GM23338 (cell line): ENCODE results near the gene RPL15. TPM values are rescaled to one million over a fixed set of nuclear protein-coding genes. Genes with fewer than 3 reads are reported as not detected.

Experiments
- ATAC-seq: fragments of 200-7000 bp; cut with Tn5 transposase; 3 replicates; pipeline ENCODE4 v1.9.1; 2020
- DNase-seq: peaks from one replicate; pipeline ENCODE4 v3.0.0-alpha.2; 2015; ENCODE audit warnings: low spot score
- H2AFZ ChIP-seq: fragments of 200-600 bp; sonication (generic); 2 replicates; pipeline ENCODE4 v1.8.0; 2016; ENCODE audit warnings: antibody characterized with exemption, mild to moderate bottlenecking, moderate library complexity
- H3F3A ChIP-seq: fragments of 200-600 bp; sonication (generic); replicated peaks from 2 replicates; pipeline ENCODE4 v1.8.0; 2017; ENCODE audit warnings: antibody characterized with exemption, mixed run types, low read depth
- H3K27ac ChIP-seq: fragments of 200-600 bp; sonication (generic); 2 replicates; pipeline ENCODE4 v1.6.1; 2016; ENCODE audit warnings: low read depth
- H3K27me3 ChIP-seq: fragments of 200-600 bp; sonication (generic); 2 replicates; pipeline ENCODE4 v1.8.0; 2016; ENCODE audit warnings: mild to moderate bottlenecking, mixed run types, moderate library complexity; ENCODE audit not compliant: insufficient read depth
- H3K36me3 ChIP-seq: fragments of 200-600 bp; sonication (generic); 2 replicates; pipeline ENCODE4 v1.8.0; 2016; ENCODE audit warnings: mild to moderate bottlenecking; ENCODE audit not compliant: insufficient read depth
- H3K4me1 ChIP-seq: fragments of 200-600 bp; sonication (generic); 2 replicates; pipeline ENCODE4 v1.8.0; 2016; ENCODE audit warnings: mild to moderate bottlenecking, moderate library complexity; ENCODE audit not compliant: insufficient read depth
- H3K4me2 ChIP-seq: fragments of 200-600 bp; sonication (generic); 2 replicates; pipeline ENCODE4 v1.7.1; 2017; ENCODE audit warnings: mixed run types
- H3K4me3 ChIP-seq: fragments of 200-600 bp; sonication (generic); 2 replicates; pipeline ENCODE4 v1.6.1; 2016; ENCODE audit warnings: mixed run types
- H3K79me2 ChIP-seq: fragments of 200-600 bp; sonication (generic); replicated peaks from 2 replicates; pipeline ENCODE4 v1.8.0; 2017; ENCODE audit warnings: mild to moderate bottlenecking; ENCODE audit not compliant: insufficient read depth
- H3K9me2 ChIP-seq: fragments of 200-600 bp; sonication (generic); 2 replicates; pipeline ENCODE4 v1.8.0; 2017; ENCODE audit not compliant: insufficient read depth
- H4K20me1 ChIP-seq: fragments of 200-600 bp; sonication (generic); replicated peaks from 2 replicates; pipeline ENCODE4 v1.8.0; 2017; ENCODE audit warnings: mild to moderate bottlenecking; ENCODE audit not compliant: insufficient read depth
- H3K27ac Mint-ChIP-seq: 2 replicates; pipeline ENCODE4 v1.8.0; 2020; ENCODE audit warnings: inconsistent platforms, mild to moderate bottlenecking, moderate library complexity, mixed read lengths
- H3K27me3 Mint-ChIP-seq: 3 replicates; pipeline ENCODE4 v1.8.0; 2022; ENCODE audit warnings: low read depth, mild to moderate bottlenecking, moderate library complexity, mixed read lengths, inconsistent platforms; ENCODE audit not compliant: insufficient read depth, poor library complexity
- H3K36me3 Mint-ChIP-seq: 3 replicates; pipeline ENCODE4 v1.8.0; 2021; ENCODE audit warnings: low read depth, mild to moderate bottlenecking, inconsistent platforms, moderate library complexity, mixed read lengths
- H3K4me1 Mint-ChIP-seq: 3 replicates; pipeline ENCODE4 v1.8.0; 2020; ENCODE audit warnings: mild to moderate bottlenecking, inconsistent platforms, mixed read lengths
- H3K4me3 Mint-ChIP-seq: 3 replicates; pipeline ENCODE4 v1.8.0; 2021; ENCODE audit warnings: moderate library complexity, mild to moderate bottlenecking, inconsistent platforms, mixed read lengths
- H3K9me3 Mint-ChIP-seq: 3 replicates; pipeline ENCODE4 v1.8.0; 2020; ENCODE audit warnings: moderate library complexity, mild to moderate bottlenecking, inconsistent platforms, mixed read lengths
- CREB1 ChIP-seq: fragments of 250-450 bp; sonication (Bioruptor Pico); IDR thresholded peaks from 2 replicates; pipeline ENCODE4 v1.5.0; 2020; ENCODE audit warnings: low read depth, mild to moderate bottlenecking, moderate library complexity
- CTCF ChIP-seq, 2 experiments: fragments of 200-600 bp in 1 of 2; sonication (generic) in 1 of 2; conservative IDR thresholded peaks; 2 replicates each; pipeline versions ENCODE4 v1.5.1 to v1.6.1; 2016 to 2017; ENCODE audit warnings: antibody characterized with exemption in 2 of 2, low read depth in 2 of 2, mild to moderate bottlenecking in 2 of 2, moderate library complexity in 1 of 2
- ETS1 ChIP-seq: IDR thresholded peaks from 2 replicates; pipeline ENCODE4 v1.6.1; 2016; ENCODE audit warnings: antibody characterized with exemption
- EZH2 ChIP-seq: fragments of 200-600 bp; sonication (generic); IDR thresholded peaks from one replicate; pipeline ENCODE4 v1.8.0; 2017; ENCODE audit warnings: antibody characterized with exemption, mild to moderate bottlenecking, low read depth; ENCODE audit not compliant: unreplicated experiment
- EZH2phosphoT487 ChIP-seq: fragments of 200-600 bp; sonication (generic); IDR thresholded peaks from one replicate; pipeline ENCODE4 v1.8.1; 2018; ENCODE audit warnings: antibody characterized with exemption; ENCODE audit not compliant: unreplicated experiment
- JUNB ChIP-seq: IDR thresholded peaks from one replicate; pipeline ENCODE4 v1.6.1; 2016; ENCODE audit warnings: antibody characterized with exemption; ENCODE audit not compliant: unreplicated experiment
- NANOG ChIP-seq: IDR thresholded peaks from 2 replicates; pipeline ENCODE4 v1.6.1; 2016; ENCODE audit warnings: antibody characterized with exemption, borderline replicate concordance
- POLR2AphosphoS5 ChIP-seq: IDR thresholded peaks from 2 replicates; pipeline ENCODE4 v1.6.1; 2016; ENCODE audit warnings: antibody characterized with exemption, low read depth
- REST ChIP-seq: IDR thresholded peaks from one replicate; pipeline ENCODE4 v1.6.1; 2018; ENCODE audit warnings: antibody characterized with exemption; ENCODE audit not compliant: unreplicated experiment
- STAT1 ChIP-seq: IDR thresholded peaks from one replicate; pipeline ENCODE4 v1.6.1; 2016; ENCODE audit warnings: antibody characterized with exemption; ENCODE audit not compliant: unreplicated experiment
- ZNF114 ChIP-seq: fragments of 250-450 bp; sonication (Bioruptor Pico); IDR thresholded peaks from 2 replicates; pipeline ENCODE4 v1.5.0; 2020; ENCODE audit warnings: mild to moderate bottlenecking, moderate library complexity
- ZNF331 ChIP-seq: fragments of 250-450 bp; sonication (Bioruptor Pico); IDR thresholded peaks from 2 replicates; pipeline ENCODE4 v1.5.0; 2020; ENCODE audit warnings: low read depth, mild to moderate bottlenecking, moderate library complexity
- ZNF462 ChIP-seq: fragments of 250-450 bp; sonication (Bioruptor Pico); IDR thresholded peaks from 2 replicates; pipeline ENCODE4 v1.5.0; 2020; ENCODE audit warnings: mild to moderate bottlenecking, moderate library complexity
- polyA plus RNA-seq: library from polyadenylated mRNA; unstranded; fragments of >200 nt; fragmentation: Nextera tagmentation; extraction: Ambion mirVana; gene quantifications from 2 replicates; pipeline ENCODE4 v1.2.1, GENCODE V29; 2016
- total RNA-seq: library from RNA; depleted of rRNA; stranded (reverse); fragments of >200 nt; shearing (Covaris generic); gene quantifications from 2 replicates; pipeline ENCODE4 v1.2.3, GENCODE V29; 2014

The RPL15 gene
- total and polyA plus RNA-seq, 2 experiments from 2014 or later, result 2,868 to 3,117 TPM

GRCh38 chr3:23968463-23969184 is 51.7 kb downstream of the RPL15 start:
- Mint-ChIP-seq H3K4me1 (no peaks in the 10 kb centered on the region), H3K36me3 (peaks cover 38% of the 10 kb centered on the region), H3K4me3 (no peak overlapping the region), H3K27ac (no peak overlapping the region), H3K9me3 (no peaks in the 10 kb centered on the region), H3K27me3 (no peaks in the 10 kb centered on the region)
- Histone ChIP-seq H3K4me3 (no peak overlapping the region), H3K27me3 (no peaks in the 10 kb centered on the region), H4K20me1 (peaks cover 5% of the 10 kb centered on the region; the same call in 1 of the 2 replicates), H2AFZ (no peak overlapping the region), H3K27ac (no peak overlapping the region), H3K79me2 (no peaks in the 10 kb centered on the region), H3F3A (no peaks in the 10 kb centered on the region), H3K36me3 (0 out of 2 replicates have a peak, but pooled peaks cover 4% of the 10 kb centered on the region), H3K4me1 (no peaks in the 10 kb centered on the region), H3K9me2 (no peaks in the 10 kb centered on the region), H3K4me2 (no peak overlapping the region)
- TF ChIP-seq ZNF462 (no peak), POLR2AphosphoS5 (no peak), CTCF (conservative IDR thresholded peaks at IDR 0.05; ENCODE audit: low read depth in 2 of 2) (no peak), STAT1 (no peak), CREB1 (CRISPR knock-in tag) (no peak), EZH2 (no peak), JUNB (no peak), ETS1 (no peak), ZNF331 (CRISPR knock-in tag) (no peak), REST (no peak), ZNF114 (CRISPR knock-in tag) (no peak), EZH2phosphoT487 (no peak), NANOG (no peak)
- DNase-seq, result no peak
- no peak for ATAC-seq
